Transverse colon (tissue), 4 donors: ENCODE data around the gene MSANTD3.

Source experiments
- CTCF ChIP-seq, 5 experiments: fragments of 200-600 bp in 3 of 5; fragments of 450-650 bp in 2 of 5; sonication (generic) in 3 of 5; IDR thresholded peaks; 1 replicate in 2 of 5; 2 replicates in 3 of 5; pipeline ENCODE4 v1.5.1; 2016 to 2017; ENCODE audit warnings: antibody characterized with exemption in 5 of 5, inconsistent platforms in 3 of 5, mild to moderate bottlenecking in 2 of 5, moderate library complexity in 1 of 5
- EP300 ChIP-seq: sonication (generic); formaldehyde crosslinking; IDR thresholded peaks from one replicate; pipeline ENCODE4 v1.6.1; 2017; ENCODE audit warnings: antibody characterized with exemption, low read depth
- POLR2AphosphoS5 ChIP-seq, 3 donors: sonication (generic); formaldehyde crosslinking; IDR thresholded peaks; one replicate each; pipeline ENCODE4 v1.6.1; 2016; ENCODE audit warnings: antibody characterized with exemption in 3 of 3

GRCh38 chr9:100447041-100447440, 20.1 kb downstream of the MSANTD3 start:
- TF ChIP-seq EP300, result no peak
- TF ChIP-seq POLR2AphosphoS5 (IDR thresholded peaks at IDR 0.05), result no peak
- TF ChIP-seq CTCF (IDR thresholded peaks at IDR 0.05), result no peak
